Smooth muscle cell (in vitro differentiated cells): ENCODE results near the gene ASS1. TPM values are rescaled to one million over a fixed set of nuclear protein-coding genes. Genes with fewer than 3 reads are reported as not detected.

Source experiments
- DNase-seq: peaks from one replicate; lab custom pipeline; 2025; ENCODE audit not compliant: unreplicated experiment; lab: John Stamatoyannopoulos, UW
- H2AFZ ChIP-seq: fragments of 200-600 bp; sonication (generic); 2 replicates; pipeline ENCODE4 v1.6.0; 2016; ENCODE audit warnings: antibody characterized with exemption, low read depth, mild to moderate bottlenecking
- H3F3A ChIP-seq: fragments of 200-600 bp; sonication (generic); 2 replicates; pipeline ENCODE4 v1.6.0; 2017; ENCODE audit warnings: antibody characterized with exemption, low read depth
- H3K27ac ChIP-seq: fragments of 200-600 bp; sonication (generic); 2 replicates; pipeline ENCODE4 v1.5.1; 2016; ENCODE audit warnings: low read depth, mild to moderate bottlenecking
- H3K27me3 ChIP-seq: fragments of 200-600 bp; sonication (generic); 2 replicates; pipeline ENCODE4 v1.6.1; 2016; ENCODE audit warnings: low read depth, mild to moderate bottlenecking
- H3K36me3 ChIP-seq: fragments of 200-600 bp; sonication (generic); 2 replicates; pipeline ENCODE4 v1.5.1; 2016; ENCODE audit warnings: low read depth
- H3K4me1 ChIP-seq: fragments of 200-600 bp; sonication (generic); 2 replicates; pipeline ENCODE4 v1.5.1; 2016; ENCODE audit warnings: low read depth
- H3K4me2 ChIP-seq: fragments of 200-600 bp; sonication (generic); 2 replicates; pipeline ENCODE4 v1.6.0; 2016; ENCODE audit warnings: mild to moderate bottlenecking
- H3K4me3 ChIP-seq: fragments of 200-600 bp; sonication (generic); 2 replicates; pipeline ENCODE4 v1.5.1; 2016; ENCODE audit warnings: mild to moderate bottlenecking
- H3K79me2 ChIP-seq: fragments of 200-600 bp; sonication (generic); 2 replicates; pipeline ENCODE4 v1.6.0; 2016; ENCODE audit warnings: low read depth, mild to moderate bottlenecking
- H3K9ac ChIP-seq: fragments of 200-600 bp; sonication (generic); 2 replicates; pipeline ENCODE4 v1.6.0; 2016; ENCODE audit warnings: low read depth
- H3K9me3 ChIP-seq: fragments of 200-600 bp; sonication (generic); replicated peaks from 2 replicates; pipeline ENCODE4 v1.5.1; 2016; ENCODE audit warnings: low read depth
- H4K20me1 ChIP-seq: fragments of 200-600 bp; sonication (generic); 2 replicates; pipeline ENCODE4 v1.6.0; 2016; ENCODE audit warnings: low read depth
- WGBS: methylation state at CpG from one replicate; pipeline ENCODE4 v1.1.7; 2016; ENCODE audit warnings: low lambda C conversion rate; 5-methylcytosine and 5-hydroxymethylcytosine counted together
- polyA plus RNA-seq: library from polyadenylated mRNA; unstranded; fragments of >200 nt; fragmentation: Nextera tagmentation; extraction: Ambion mirVana; gene quantifications from 2 replicates; pipeline ENCODE4 v1.2.1, GENCODE V29; 2016
- total RNA-seq: library from RNA; depleted of rRNA; stranded (reverse); fragments of >200 nt; gene quantifications from 2 replicates; pipeline ENCODE4 v1.2.3, GENCODE V29; 2014
- TF ChIP-seq, protein P1 (sequence below): fragments of 200-600 bp; sonication (generic); IDR thresholded peaks from 2 replicates; pipeline ENCODE4 v1.5.1; 2017; ENCODE audit warnings: borderline replicate concordance, mild to moderate bottlenecking, antibody characterized with exemption; ENCODE audit not compliant: insufficient read depth, poor library complexity, severe bottlenecking

Gene ASS1
- total and polyA plus RNA-seq, 2 experiments from 2014 or later: 78.2 to 81.5 TPM

- H3K9ac ChIP-seq: no peak overlapping the region
- DNase-seq: no peak
- no peaks in the 10 kb centered on the region for H4K20me1 ChIP-seq
- no peak overlapping the region for H2AFZ ChIP-seq
- no peaks in the 10 kb centered on the region for H3K9me3 ChIP-seq
- H3K4me1 ChIP-seq: no peaks in the 10 kb centered on the region
- no peaks in the 10 kb centered on the region for H3K36me3 ChIP-seq
- WGBS: 89% methylated on average over 20 of the region's 20 CpGs
- no peak overlapping the region for H3K27ac ChIP-seq
- TF ChIP-seq, protein P1, sequence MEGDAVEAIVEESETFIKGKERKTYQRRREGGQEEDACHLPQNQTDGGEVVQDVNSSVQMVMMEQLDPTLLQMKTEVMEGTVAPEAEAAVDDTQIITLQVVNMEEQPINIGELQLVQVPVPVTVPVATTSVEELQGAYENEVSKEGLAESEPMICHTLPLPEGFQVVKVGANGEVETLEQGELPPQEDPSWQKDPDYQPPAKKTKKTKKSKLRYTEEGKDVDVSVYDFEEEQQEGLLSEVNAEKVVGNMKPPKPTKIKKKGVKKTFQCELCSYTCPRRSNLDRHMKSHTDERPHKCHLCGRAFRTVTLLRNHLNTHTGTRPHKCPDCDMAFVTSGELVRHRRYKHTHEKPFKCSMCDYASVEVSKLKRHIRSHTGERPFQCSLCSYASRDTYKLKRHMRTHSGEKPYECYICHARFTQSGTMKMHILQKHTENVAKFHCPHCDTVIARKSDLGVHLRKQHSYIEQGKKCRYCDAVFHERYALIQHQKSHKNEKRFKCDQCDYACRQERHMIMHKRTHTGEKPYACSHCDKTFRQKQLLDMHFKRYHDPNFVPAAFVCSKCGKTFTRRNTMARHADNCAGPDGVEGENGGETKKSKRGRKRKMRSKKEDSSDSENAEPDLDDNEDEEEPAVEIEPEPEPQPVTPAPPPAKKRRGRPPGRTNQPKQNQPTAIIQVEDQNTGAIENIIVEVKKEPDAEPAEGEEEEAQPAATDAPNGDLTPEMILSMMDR: no peak
- peaks cover 13% of the 10 kb centered on the region for H3K27me3 ChIP-seq
- H3K79me2 ChIP-seq: no peaks in the 10 kb centered on the region
- no peaks in the 10 kb centered on the region for H3F3A ChIP-seq
- no peak overlapping the region for H3K4me3 ChIP-seq
- no peak overlapping the region for H3K4me2 ChIP-seq
These were observed 16.6 kb upstream of the ASS1 start for GRCh38 chr9:130428086-130428665.

GRCh38 chr9:130429381-130429780 lies 15.4 kb upstream of the ASS1 start:
- Histone ChIP-seq H3K4me3 (no peak overlapping the region), H3F3A (no peaks in the 10 kb centered on the region), H3K79me2 (no peaks in the 10 kb centered on the region), H3K9ac (no peak overlapping the region), H2AFZ (no peak overlapping the region), H3K4me1 (no peaks in the 10 kb centered on the region), H3K36me3 (no peaks in the 10 kb centered on the region), H3K9me3 (no peaks in the 10 kb centered on the region), H3K27me3 (peaks cover 24% of the 10 kb centered on the region), H3K27ac (no peak overlapping the region), H3K4me2 (no peak overlapping the region), H4K20me1 (no peaks in the 10 kb centered on the region)
- 89% methylated on average over 13 of the region's 13 CpGs for WGBS
- TF ChIP-seq, protein P1: no peak
- DNase-seq: no peak

DNA sequence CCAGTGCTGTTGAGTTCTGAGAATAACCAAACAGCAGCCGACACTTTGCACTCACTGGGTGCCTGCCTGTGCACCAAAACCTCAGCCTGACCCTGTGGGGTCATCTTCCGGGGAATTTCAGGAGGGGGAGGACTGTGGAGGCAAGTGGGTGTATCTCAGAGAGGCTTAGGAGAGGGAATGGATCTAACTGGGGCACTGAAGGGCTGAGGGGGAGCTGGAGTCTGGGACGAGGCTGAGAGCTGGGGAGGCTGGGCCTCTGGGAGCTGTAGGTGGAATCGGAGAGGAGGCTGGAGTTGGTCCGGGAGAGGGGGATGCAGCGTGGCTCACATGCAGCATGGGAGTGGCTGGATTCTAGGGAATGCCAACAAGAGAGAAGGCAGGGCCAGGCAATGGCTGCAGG lies 14.9 kb upstream of the ASS1 start:
- Histone ChIP-seq H3K4me2 (no peak overlapping the region), H3K36me3 (no peaks in the 10 kb centered on the region), H3K27me3 (peaks cover 27% of the 10 kb centered on the region), H4K20me1 (no peaks in the 10 kb centered on the region), H3K9ac (no peak overlapping the region), H3K4me1 (no peaks in the 10 kb centered on the region), H2AFZ (no peak overlapping the region), H3K27ac (no peak overlapping the region), H3K9me3 (no peaks in the 10 kb centered on the region), H3K79me2 (no peaks in the 10 kb centered on the region), H3F3A (no peaks in the 10 kb centered on the region), H3K4me3 (no peak overlapping the region)
- 92% methylated on average over 6 of the region's 6 CpGs for WGBS
- no peak for DNase-seq
- TF ChIP-seq, protein P1: no peak

- Histone ChIP-seq H3K27me3 (peaks cover 27% of the 10 kb centered on the region), H3K36me3 (no peaks in the 10 kb centered on the region), H2AFZ (no peak overlapping the region), H3F3A (no peaks in the 10 kb centered on the region), H4K20me1 (no peaks in the 10 kb centered on the region), H3K4me2 (no peak overlapping the region), H3K9me3 (no peaks in the 10 kb centered on the region), H3K4me1 (no peaks in the 10 kb centered on the region), H3K79me2 (no peaks in the 10 kb centered on the region), H3K27ac (no peak overlapping the region), H3K4me3 (no peak overlapping the region), H3K9ac (no peak overlapping the region)
- DNase-seq: no peak
- 93% methylated on average over 18 of the region's 18 CpGs for WGBS
- TF ChIP-seq, protein P1: no peak
These were observed 14.5 kb upstream of the ASS1 start for GRCh38 chr9:130430232-130430631.
